Measurements from ENCODE around the gene IFT25.
A peak's percentile ranks its signal among the peaks of the same experiment; 100 is the strongest.

Gene IFT25

GRCh38 chr1:53956308-53957168 lies 11.0 kb upstream of the IFT25 start:
- Histone ChIP-seq H3K9ac (ENCODE audit: low read length in 2 of 2) (peak overlapping the region in 1 of 2 donors; percentile 14), H3K27me3 (ENCODE audit: control insufficient read depth in 1 of 2, insufficient read depth in 2 of 2, low read length in 2 of 2) (no peaks in the 10 kb centered on the region), H3K4me1 (ENCODE audit: control insufficient read depth, insufficient read depth, low read length) (peaks cover 5% of the 10 kb centered on the region), H3K36me3 (ENCODE audit: control insufficient read depth in 2 of 2, insufficient read depth in 2 of 2, low read length in 2 of 2) (peaks cover 23% of the 10 kb centered on the region in 2 donors), H3K9me3 (ENCODE audit: control insufficient read depth in 2 of 2, low read length in 2 of 2) (no peaks in the 10 kb centered on the region), H3K27ac (ENCODE audit: low read length) (no peak overlapping the region), H3K4me3 (ENCODE audit: low read length in 2 of 2) (no peak overlapping the region)

GRCh38 chr1:53954128-53954527 lies 8.6 kb upstream of the IFT25 start:
- Histone ChIP-seq H3K4me1 (ENCODE audit: control insufficient read depth, insufficient read depth, low read length) (peaks cover 8% of the 10 kb centered on the region), H3K4me3 (ENCODE audit: low read length in 2 of 2) (no peak overlapping the region), H3K27me3 (ENCODE audit: control insufficient read depth in 1 of 2, insufficient read depth in 2 of 2, low read length in 2 of 2) (no peaks in the 10 kb centered on the region), H3K9me3 (ENCODE audit: control insufficient read depth in 2 of 2, low read length in 2 of 2) (no peaks in the 10 kb centered on the region), H3K36me3 (ENCODE audit: control insufficient read depth in 2 of 2, insufficient read depth in 2 of 2, low read length in 2 of 2) (peaks cover 9 to 15% of the 10 kb centered on the region in 2 donors), H3K9ac (ENCODE audit: low read length in 2 of 2) (no peak overlapping the region), H3K27ac (ENCODE audit: low read length) (no peak overlapping the region)

GRCh38 chr1:53951697-53952096 lies 6.2 kb upstream of the IFT25 start:
- H3K36me3 ChIP-seq (ENCODE audit: control insufficient read depth in 2 of 2, insufficient read depth in 2 of 2, low read length in 2 of 2) = peaks cover 6 to 9% of the 10 kb centered on the region in 2 donors
- no peaks in the 10 kb centered on the region for H3K9me3 ChIP-seq (ENCODE audit: control insufficient read depth in 2 of 2, low read length in 2 of 2)
- no peak overlapping the region for H3K4me3 ChIP-seq (ENCODE audit: low read length in 2 of 2)
- H3K27ac ChIP-seq (ENCODE audit: low read length) = no peak overlapping the region
- peaks cover 20% of the 10 kb centered on the region for H3K4me1 ChIP-seq (ENCODE audit: control insufficient read depth, insufficient read depth, low read length)
- no peak overlapping the region for H3K9ac ChIP-seq (ENCODE audit: low read length in 2 of 2)
- no peaks in the 10 kb centered on the region for H3K27me3 ChIP-seq (ENCODE audit: control insufficient read depth in 1 of 2, insufficient read depth in 2 of 2, low read length in 2 of 2)

GRCh38 chr1:53949023-53949990 lies 3.8 kb upstream of the IFT25 start:
- Histone ChIP-seq H3K27ac (ENCODE audit: low read length) (no peak overlapping the region), H3K4me1 (ENCODE audit: control insufficient read depth, insufficient read depth, low read length) (peaks cover 29% of the 10 kb centered on the region), H3K4me3 (ENCODE audit: low read length in 2 of 2) (no peak overlapping the region), H3K9me3 (ENCODE audit: control insufficient read depth in 2 of 2, low read length in 2 of 2) (no peaks in the 10 kb centered on the region), H3K36me3 (ENCODE audit: control insufficient read depth in 2 of 2, insufficient read depth in 2 of 2, low read length in 2 of 2) (peaks cover 6 to 9% of the 10 kb centered on the region in 2 donors), H3K9ac (ENCODE audit: low read length in 2 of 2) (no peak overlapping the region), H3K27me3 (ENCODE audit: control insufficient read depth in 1 of 2, insufficient read depth in 2 of 2, low read length in 2 of 2) (no peaks in the 10 kb centered on the region)

- Histone ChIP-seq H3K27ac (ENCODE audit: low read length) (no peak overlapping the region), H3K27me3 (ENCODE audit: control insufficient read depth in 1 of 2, insufficient read depth in 2 of 2, low read length in 2 of 2) (no peaks in the 10 kb centered on the region), H3K4me1 (ENCODE audit: control insufficient read depth, insufficient read depth, low read length) (peaks cover 24% of the 10 kb centered on the region), H3K9ac (ENCODE audit: low read length in 2 of 2) (no peak overlapping the region), H3K36me3 (ENCODE audit: control insufficient read depth in 2 of 2, insufficient read depth in 2 of 2, low read length in 2 of 2) (peaks cover 6 to 9% of the 10 kb centered on the region in 2 donors), H3K9me3 (ENCODE audit: control insufficient read depth in 2 of 2, low read length in 2 of 2) (no peaks in the 10 kb centered on the region), H3K4me3 (ENCODE audit: low read length in 2 of 2) (no peak overlapping the region)
These were observed 2.8 kb upstream of the IFT25 start for GRCh38 chr1:53948291-53948690.

DNA sequence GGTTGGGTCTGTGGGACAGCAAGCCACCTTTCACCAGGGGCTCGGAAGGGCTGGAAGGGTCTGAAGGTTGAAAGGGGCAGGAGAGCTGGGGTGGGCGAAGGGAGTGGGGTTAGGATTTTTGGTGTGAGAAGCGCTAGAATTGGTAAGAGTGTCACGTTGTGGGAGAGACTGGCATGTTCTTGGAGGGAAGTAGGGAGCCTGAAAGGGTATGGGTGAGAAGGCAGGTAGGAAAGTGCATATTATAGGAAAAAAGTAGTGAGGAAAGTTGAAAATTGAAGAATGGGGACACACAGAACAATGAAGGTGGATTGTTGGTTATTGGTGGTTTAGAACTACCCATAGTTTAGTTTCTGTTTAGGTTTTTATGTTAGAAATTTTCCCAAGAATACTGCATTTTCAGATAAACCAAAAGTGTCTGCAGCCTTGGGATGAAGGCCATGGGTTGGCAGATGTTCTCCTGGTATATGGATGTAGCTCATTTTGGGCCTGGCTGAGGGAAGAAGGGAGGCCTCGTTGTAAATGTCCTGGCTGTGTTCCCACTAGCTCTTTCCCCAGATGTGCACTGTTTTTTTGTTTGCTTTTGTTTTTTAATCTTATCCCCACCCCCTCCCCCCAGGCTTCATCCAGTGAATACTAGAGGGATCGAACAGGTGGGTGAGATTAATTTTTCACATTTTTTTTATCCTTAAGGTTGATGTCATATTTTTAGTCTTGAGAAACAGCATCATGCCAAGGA lies 1.8 kb upstream of the IFT25 start:
- Histone ChIP-seq H3K9ac (ENCODE audit: low read length in 2 of 2) (peak overlapping the region; percentile 73 to 78), H3K36me3 (ENCODE audit: control insufficient read depth in 2 of 2, insufficient read depth in 2 of 2, low read length in 2 of 2) (peaks cover 3 to 9% of the 10 kb centered on the region in 2 donors), H3K4me3 (ENCODE audit: low read length in 2 of 2) (peak overlapping the region; percentile 67 to 78), H3K9me3 (ENCODE audit: control insufficient read depth in 2 of 2, low read length in 2 of 2) (no peaks in the 10 kb centered on the region), H3K27me3 (ENCODE audit: control insufficient read depth in 1 of 2, insufficient read depth in 2 of 2, low read length in 2 of 2) (no peaks in the 10 kb centered on the region), H3K27ac (ENCODE audit: low read length) (peak overlapping the region; percentile 53), H3K4me1 (ENCODE audit: control insufficient read depth, insufficient read depth, low read length) (peaks cover 24% of the 10 kb centered on the region)

DNA sequence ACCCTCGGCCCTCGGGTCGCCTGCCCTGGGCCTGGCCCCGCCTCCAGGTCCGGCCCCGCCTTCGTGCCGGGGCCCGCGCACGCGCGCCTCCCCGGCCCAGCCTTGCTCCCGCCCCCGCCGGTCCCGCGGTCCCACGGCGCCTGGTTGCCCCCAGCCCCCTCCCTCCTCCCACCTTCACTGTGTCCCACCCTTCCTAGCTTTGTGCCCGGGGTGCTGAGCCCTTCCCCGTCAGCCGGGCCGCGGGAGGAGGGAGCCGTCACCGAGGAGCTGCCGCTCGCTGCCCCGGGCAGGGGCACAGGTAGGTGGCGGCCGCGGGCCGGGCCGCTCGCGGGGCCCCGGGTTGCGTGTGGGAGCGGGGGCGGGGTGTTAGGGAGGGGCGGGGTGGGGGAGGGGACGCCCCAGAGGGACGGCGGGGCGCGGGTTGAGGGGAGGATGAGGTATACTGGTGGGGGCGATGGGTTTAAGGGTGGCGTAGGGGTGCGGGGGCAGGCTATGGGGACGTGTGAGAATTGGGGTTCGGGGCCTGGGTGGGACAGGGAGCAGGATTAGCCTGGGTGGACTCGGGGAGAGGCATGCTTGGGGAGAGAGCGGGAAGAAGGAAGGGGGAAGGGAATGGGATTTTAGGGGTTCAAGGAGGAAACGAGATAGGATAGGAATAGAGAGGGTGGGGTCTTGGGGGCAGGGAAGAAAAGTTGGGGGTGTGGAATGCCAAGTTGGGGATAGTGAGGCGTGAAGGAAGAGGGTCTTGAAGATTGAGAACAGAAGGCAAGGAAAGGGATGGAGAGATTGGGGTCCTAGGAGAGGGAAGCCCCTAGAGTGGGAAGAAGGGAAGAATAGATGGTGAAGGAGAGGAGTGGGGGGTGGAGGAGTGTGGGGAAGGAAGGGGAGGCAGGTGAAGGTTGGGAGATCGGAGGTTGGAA lies 1.0 kb upstream of the IFT25 start, which contains the start of gene LRRC42:
TSS of gene LRRC42 (plus strand) at position 99 of the 920 bp plus-strand sequence. CDS start 5,650 bp downstream, outside the sequence.
- Histone ChIP-seq H3K9me3 (ENCODE audit: control insufficient read depth in 2 of 2, low read length in 2 of 2) (no peaks in the 10 kb centered on the region), H3K4me3 (ENCODE audit: low read length in 2 of 2) (peak within 1 kb of the TSS; percentile 83 to 87), H3K9ac (ENCODE audit: low read length in 2 of 2) (peak within 1 kb of the TSS; percentile 87 to 91), H3K36me3 (ENCODE audit: control insufficient read depth in 2 of 2, insufficient read depth in 2 of 2, low read length in 2 of 2) (peaks cover 0 to 3% of the 10 kb centered on the region in 2 donors), H3K4me1 (ENCODE audit: control insufficient read depth, insufficient read depth, low read length) (peaks cover 24% of the 10 kb centered on the region), H3K27ac (ENCODE audit: low read length) (peak within 1 kb of the TSS; percentile 75), H3K27me3 (ENCODE audit: control insufficient read depth in 1 of 2, insufficient read depth in 2 of 2, low read length in 2 of 2) (no peaks in the 10 kb centered on the region)

GRCh38 chr1:53945183-53945432 lies 391 bp downstream of the IFT25 start:
- peak overlapping the region; percentile 87 to 91 for H3K9ac ChIP-seq (ENCODE audit: low read length in 2 of 2)
- no peaks in the 10 kb centered on the region for H3K27me3 ChIP-seq (ENCODE audit: control insufficient read depth in 1 of 2, insufficient read depth in 2 of 2, low read length in 2 of 2)
- H3K36me3 ChIP-seq (ENCODE audit: control insufficient read depth in 2 of 2, insufficient read depth in 2 of 2, low read length in 2 of 2) = peaks cover 0 to 2% of the 10 kb centered on the region in 2 donors
- no peaks in the 10 kb centered on the region for H3K9me3 ChIP-seq (ENCODE audit: control insufficient read depth in 2 of 2, low read length in 2 of 2)
- peak overlapping the region; percentile 75 for H3K27ac ChIP-seq (ENCODE audit: low read length)
- H3K4me1 ChIP-seq (ENCODE audit: control insufficient read depth, insufficient read depth, low read length) = peaks cover 24% of the 10 kb centered on the region
- peak overlapping the region; percentile 83 to 87 for H3K4me3 ChIP-seq (ENCODE audit: low read length in 2 of 2)

DNA sequence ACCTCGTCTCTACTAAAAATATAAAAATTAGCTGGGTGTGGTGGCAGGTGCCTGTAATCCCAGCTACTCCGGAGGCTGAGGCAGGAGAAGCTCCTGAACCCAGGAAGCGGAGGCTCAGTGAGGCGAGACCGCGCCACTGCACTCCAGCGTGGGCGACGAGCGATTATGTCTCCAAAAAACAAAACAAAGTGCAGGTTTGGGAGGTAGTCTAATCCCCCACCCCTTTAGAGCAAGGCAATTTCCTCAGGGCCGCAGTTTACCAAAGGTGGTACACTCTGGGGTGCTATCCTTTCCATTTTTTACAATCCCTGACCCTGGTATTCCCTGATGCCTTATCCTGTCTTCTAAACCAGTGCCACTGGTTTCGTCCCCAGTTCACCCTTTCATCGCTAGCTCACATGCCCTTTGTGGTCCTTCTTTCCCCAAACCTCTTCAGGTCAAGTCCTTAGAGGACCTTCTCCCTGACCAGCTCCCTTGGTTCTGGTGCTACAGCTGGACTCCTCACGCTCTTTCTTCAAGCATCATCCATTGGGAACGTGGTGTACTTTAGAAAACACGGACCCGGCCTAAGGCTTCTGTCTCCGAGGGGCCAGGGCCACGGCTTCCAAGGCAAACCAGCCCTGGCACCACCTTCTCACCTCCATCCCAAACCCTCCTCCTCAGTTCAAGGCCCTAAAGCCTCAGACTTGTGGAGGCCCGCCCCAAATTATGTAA lies 873 bp downstream of the IFT25 start:
- H3K27me3 ChIP-seq (ENCODE audit: control insufficient read depth in 1 of 2, insufficient read depth in 2 of 2, low read length in 2 of 2) = no peaks in the 10 kb centered on the region
- peaks cover 24% of the 10 kb centered on the region for H3K4me1 ChIP-seq (ENCODE audit: control insufficient read depth, insufficient read depth, low read length)
- peak overlapping the region; percentile 83 to 87 for H3K4me3 ChIP-seq (ENCODE audit: low read length in 2 of 2)
- no peaks in the 10 kb centered on the region for H3K36me3 ChIP-seq (ENCODE audit: control insufficient read depth in 2 of 2, insufficient read depth in 2 of 2, low read length in 2 of 2)
- H3K27ac ChIP-seq (ENCODE audit: low read length) = peak overlapping the region; percentile 75
- no peaks in the 10 kb centered on the region for H3K9me3 ChIP-seq (ENCODE audit: control insufficient read depth in 2 of 2, low read length in 2 of 2)
- H3K9ac ChIP-seq (ENCODE audit: low read length in 2 of 2) = peak overlapping the region; percentile 87 to 91

All from stomach smooth muscle (tissue), 2 donors.